Putamen (tissue), 1 donor: Measurements from ENCODE around the gene KIAA0319L.
"Not testable (repeated sequence)": the region's sequence is repeated elsewhere in the genome, so short reads cannot be mapped to it uniquely, and the experiment has no call there.

Experiments
- DNase-seq: peaks from one replicate; pipeline ENCODE4 v3.0.0-alpha.2; 2016; ENCODE audit warnings: low spot score

Gene KIAA0319L

DNA sequence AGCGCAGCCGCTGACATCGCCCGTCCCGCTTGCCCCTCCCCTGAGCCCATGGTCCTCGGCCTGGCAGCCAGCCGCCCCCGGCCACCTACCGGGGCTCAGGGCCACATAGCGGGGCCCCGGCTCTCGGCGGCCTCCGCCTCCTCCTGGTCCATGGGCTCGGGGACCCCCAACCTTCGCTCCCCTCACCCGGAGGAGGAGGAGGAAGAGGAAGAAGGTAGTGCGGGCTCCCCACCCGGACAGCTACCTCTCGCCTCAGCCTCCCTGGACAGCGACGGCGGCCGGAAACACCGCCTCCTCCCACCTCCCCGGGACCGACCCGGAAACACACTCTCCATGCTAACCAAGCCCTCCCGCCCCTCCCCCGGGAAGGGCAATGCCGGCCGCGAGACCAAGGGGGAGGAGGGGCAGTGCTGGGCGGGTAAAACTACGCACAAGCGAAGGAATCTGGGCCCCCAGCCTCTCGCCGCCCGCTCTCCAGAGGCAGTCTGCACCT, at the start of gene KIAA0319L:
Gene KIAA0319L (minus strand): TSS at position 286 of the 493 bp plus-strand sequence. CDS start 2,912 bp downstream, outside the sequence.
- peak; percentile 90 for DNase-seq

DNA sequence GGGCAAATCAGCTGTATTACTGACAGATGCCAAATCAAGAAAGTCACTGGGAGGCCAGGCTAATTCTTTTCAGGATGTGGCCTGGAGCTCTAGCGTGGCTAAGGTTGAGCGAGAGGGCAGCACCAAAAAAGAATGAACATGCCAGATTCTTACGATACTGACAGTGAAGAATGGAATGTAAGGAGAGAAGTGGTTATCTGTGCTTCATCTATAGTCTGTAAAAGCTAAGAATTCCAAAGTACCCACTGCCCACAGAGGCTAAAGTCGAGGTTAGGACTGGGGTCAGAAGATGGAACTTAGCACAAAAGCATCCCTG, 48.6 kb upstream of the KIAA0319L start:
- DNase-seq: no peak

DNA sequence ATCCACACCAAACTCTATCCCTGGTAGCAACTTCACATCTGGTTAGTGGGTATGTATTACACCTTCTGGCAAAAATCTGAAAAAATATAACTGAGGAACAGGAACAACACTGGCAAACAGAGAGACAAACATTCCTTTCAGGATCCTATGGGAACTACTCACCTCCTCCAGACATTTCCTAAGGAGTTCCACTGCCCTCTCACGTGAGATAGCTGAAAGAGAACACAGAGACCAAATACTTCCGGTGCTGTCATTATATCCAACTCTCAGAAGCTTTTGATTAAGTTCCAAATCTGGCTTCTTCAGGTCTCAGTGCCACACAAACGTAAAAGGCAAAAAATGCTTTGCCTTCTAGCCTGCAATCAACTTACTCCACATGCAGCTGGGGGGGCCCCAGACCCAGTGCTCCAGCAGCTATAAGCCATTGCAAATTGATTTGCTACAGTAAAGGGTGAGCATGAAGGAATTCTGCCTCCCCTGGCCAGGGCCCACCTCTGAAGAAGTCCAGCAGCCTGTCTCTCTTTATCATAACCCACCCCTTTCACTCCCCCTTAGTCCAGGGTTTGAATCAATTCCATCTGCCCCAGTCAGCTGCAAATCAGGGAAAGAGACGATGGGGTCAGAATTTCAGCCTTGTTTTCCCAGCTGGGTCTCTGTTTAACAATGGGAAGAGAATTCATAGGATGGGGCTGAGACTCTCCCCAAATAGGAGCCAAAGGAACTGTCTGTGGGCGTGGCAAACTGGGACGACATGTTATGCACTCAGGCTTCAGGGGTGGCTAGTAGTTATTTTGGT, 48.1 kb upstream of the KIAA0319L start:
- DNase-seq: no peak

GRCh38 chr1:35603941-35604340, 46.7 kb upstream of the KIAA0319L start:
- no peak for DNase-seq

DNA sequence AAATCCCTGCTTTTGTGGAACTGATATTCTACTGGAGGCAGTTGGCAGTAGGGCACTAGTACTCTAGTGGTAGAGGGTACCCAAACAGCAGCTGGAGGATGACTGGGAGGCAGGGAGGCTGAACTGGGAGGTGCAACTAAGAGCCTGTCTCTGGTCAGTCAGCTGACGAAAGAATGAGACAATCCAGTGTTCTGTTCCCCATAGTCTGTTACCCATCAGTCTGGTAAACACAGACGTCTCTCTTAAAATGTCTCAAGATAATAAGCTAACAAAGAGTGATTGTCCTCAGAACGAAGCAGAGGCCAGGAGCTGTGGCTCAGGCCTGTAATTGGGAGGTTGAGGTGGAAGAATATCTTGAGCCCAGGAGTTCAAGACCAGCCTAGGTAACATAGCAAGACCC, 46.3 kb upstream of the KIAA0319L start:
- peak; percentile 46 for DNase-seq

- DNase-seq: no peak
Measured at GRCh38 chr1:35600593-35600992, 43.4 kb upstream of the KIAA0319L start.

- DNase-seq: no peak
Measured at GRCh38 chr1:35599411-35599810, 42.2 kb upstream of the KIAA0319L start.

DNA sequence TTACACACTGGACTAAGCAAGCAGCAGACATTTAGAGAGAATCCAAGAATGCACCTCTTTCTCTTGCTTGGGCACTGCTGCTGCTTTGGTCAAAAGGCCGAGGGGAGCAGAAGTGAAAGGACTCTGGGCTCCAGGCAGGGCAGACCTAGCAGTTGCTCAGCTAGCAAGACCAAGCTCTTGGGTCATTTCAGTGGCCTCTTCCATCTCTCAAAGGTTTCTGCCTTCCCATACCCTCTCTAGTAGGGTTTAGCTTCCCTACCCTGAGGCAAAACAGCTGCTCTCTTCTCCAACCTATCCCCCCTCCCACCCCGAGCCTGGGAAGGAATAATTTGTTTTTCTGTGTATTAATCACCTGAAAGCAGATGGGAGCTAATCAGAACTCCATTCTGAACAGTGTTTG, 41.7 kb upstream of the KIAA0319L start:
- no peak for DNase-seq

- DNase-seq: no peak
Measured at GRCh38 chr1:35597870-35598269, 40.7 kb upstream of the KIAA0319L start.

DNA sequence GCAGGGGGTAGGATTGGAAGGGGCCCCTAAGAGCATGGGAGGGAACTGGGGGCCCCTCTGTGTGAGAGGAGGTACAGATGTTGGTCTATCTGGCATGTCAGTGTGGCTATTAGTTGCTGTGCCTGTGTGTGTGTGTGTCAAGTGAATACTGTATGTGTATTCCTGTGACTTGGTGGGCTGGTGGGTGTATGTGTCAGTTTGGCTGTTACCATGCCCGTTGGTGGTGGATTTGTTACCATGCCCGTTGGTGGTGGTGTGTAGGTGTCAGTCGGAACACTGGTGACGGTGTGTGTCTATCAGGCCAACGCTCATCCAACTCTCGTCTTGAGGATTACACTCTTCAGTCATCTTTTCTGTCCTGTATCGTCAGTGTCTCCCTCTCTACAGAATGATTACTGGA, 38.5 kb upstream of the KIAA0319L start:
- DNase-seq: no peak

GRCh38 chr1:35594005-35594760, 37.0 kb upstream of the KIAA0319L start:
- DNase-seq: no peak

DNA sequence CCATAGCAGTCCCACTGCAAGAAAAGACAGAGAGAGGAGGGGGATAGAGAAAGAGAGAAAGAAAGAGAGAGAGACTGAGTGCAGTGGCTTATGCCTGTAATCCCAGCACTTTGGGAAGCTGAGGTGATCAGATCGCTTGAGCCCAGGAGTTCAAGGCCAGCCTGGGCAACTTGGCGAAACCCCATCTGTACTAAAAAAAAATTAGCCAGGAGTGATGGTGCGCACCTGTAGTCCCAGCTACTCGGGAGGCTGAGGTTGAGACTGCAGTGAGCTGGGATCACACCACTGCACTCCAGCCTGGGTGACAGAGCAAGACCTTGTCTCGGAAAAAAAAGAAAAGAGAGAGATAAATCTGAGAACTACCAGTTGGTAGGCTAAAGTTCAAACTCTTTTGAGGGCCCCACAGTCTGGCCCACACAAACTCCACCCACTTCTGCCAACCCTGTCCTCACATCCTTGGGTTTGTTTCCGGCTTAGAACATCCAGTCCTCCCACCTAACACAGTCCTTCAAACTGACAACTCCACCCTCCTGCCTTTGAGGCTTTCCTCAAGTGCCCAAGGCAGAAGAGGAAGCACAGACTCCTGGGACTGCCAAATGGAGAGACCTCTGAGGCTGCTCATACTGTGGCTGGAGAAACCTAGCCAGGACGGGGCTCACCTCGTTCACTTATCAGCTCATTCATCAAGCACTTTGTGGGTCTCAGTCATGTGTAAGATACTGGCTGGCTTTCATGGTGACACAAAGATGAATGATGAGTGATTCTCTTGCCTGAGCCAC, 36.0 kb upstream of the KIAA0319L start:
- no peak for DNase-seq

GRCh38 chr1:35591211-35591610, 34.0 kb upstream of the KIAA0319L start:
- DNase-seq: no peak

DNA sequence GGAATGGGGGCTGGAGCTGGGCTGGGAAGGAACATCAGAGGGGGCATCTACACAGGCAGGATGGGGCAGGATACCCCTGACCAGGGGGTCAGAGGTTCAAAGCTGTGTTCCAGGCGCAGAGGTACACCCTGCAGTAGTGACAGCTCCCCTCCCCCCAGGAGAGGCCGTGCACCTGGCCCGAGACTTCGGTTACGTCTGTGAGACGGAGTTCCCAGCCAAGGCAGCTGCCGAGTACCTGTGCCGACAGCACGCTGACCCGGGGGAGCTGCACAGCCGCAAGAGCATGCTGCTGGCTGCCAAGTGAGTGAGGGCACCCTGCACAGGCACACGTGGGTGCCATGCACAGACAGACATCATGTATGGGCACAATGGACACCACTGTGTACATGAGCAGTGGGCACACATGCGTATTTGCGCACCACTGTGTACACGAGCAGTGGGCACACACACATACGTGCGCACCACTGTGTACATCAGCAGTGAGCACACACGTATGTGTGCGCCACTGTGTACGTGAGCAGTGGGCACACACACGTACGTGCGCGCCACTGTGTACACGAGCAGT, 33.4 kb upstream of the KIAA0319L start:
- DNase-seq: no peak

- DNase-seq: no peak
Measured at GRCh38 chr1:35589516-35590427, 32.6 kb upstream of the KIAA0319L start.

- DNase-seq: no peak
Measured at GRCh38 chr1:35588197-35588910, 31.2 kb upstream of the KIAA0319L start.

GRCh38 chr1:35587736-35588135, 30.5 kb upstream of the KIAA0319L start:
- DNase-seq: no peak

- no peak for DNase-seq
Measured at GRCh38 chr1:35586808-35587207, 29.6 kb upstream of the KIAA0319L start.

DNA sequence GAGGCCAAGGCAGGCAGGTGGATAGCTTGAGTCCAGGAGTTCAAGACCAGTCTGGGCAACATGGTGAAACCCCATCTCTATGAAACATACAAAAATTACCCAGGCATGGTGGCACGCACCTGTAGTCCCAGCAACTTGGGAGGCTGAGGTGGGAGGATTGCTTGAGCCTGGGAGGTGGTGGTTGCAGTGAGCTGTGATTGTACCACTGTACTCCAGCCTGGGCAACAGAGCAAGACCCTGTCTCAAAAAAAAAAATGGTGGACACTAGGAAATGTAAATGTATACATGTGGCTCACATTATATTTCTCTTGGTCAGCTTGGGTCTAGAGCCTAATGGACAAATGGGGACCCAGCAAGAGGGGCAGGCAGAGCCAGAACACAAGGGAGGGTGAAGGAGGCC, 28.6 kb upstream of the KIAA0319L start:
- DNase-seq: not testable (repeated sequence)

GRCh38 chr1:35585281-35585680, 28.1 kb upstream of the KIAA0319L start:
- no peak for DNase-seq
